Renal cortex interstitium (tissue), 3 donors: ENCODE results near the gene ACSM6. TPM values are rescaled to one million over a fixed set of nuclear protein-coding genes. Genes with fewer than 3 reads are reported as not detected.

Experiments
- polyA plus RNA-seq, 3 donors: library from polyadenylated mRNA; unstranded; fragments of 120-200 nt; gene quantifications; one replicate each; pipeline ENCODE4 v1.2.1, GENCODE V29; 2013; ENCODE audit not compliant: insufficient read length in 3 of 3

The ACSM6 gene
- polyA plus RNA-seq, 3 donors, result 0.14 to 0.33 (median 0.17) TPM

Other genes with a start within 250 kb of the ACSM6 start
- gene CYP2C8, start 124.7 kb upstream of the ACSM6 start, polyA plus RNA-seq, result 1 to 10 TPM; 2.5 to 5.7 (median 4.4) TPM
- 10 to 100 TPM; 77.3 to 95.6 (median 89.1) TPM for gene PDLIM1, start 96.8 kb downstream of the ACSM6 start, polyA plus RNA-seq